MCF 10A (cell line): ENCODE results near the gene SPDYE4. TPM values are rescaled to one million over a fixed set of nuclear protein-coding genes. Genes with fewer than 3 reads are reported as not detected.

Experiments used
- BruUV-seq: library from RNA; stranded (reverse); fragments of 400-500 nt; replicated peaks from 2 replicates; lab custom pipeline; 2021; lab: Mats Ljungman, UMichigan
- CTCF ChIA-PET: fragments of 300-600 bp; sonication (Branson Sonifier 250); formaldehyde crosslinking; extraction: SDS; loops from one replicate; lab custom pipeline; 2021; ENCODE audit warnings: antibody characterized with exemption, inconsistent platforms; lab: Yijun Ruan, JAX
- POLR2A ChIA-PET: fragments of 300-600, 350-650 bp; sonication (Branson Sonifier 250); formaldehyde crosslinking; extraction: SDS; loops from one replicate; lab custom pipeline; 2020; ENCODE audit warnings: antibody characterized with exemption, inconsistent platforms; lab: Yijun Ruan, JAX
- DNase-seq: peaks from one replicate; pipeline ENCODE4 v3.0.0-alpha.2; 2018; ENCODE audit not compliant: unreplicated experiment
- H3K27ac Mint-ChIP-seq: one replicate; pipeline ENCODE4 v1.8.0; 2022; ENCODE audit warnings: mild to moderate bottlenecking, low read depth, mixed read lengths; ENCODE audit not compliant: unreplicated experiment
- H3K27me3 Mint-ChIP-seq: one replicate; pipeline ENCODE4 v1.8.0; 2022; ENCODE audit warnings: mixed read lengths; ENCODE audit not compliant: insufficient read depth, unreplicated experiment
- H3K36me3 Mint-ChIP-seq: one replicate; pipeline ENCODE4 v1.8.0; 2022; ENCODE audit warnings: mild to moderate bottlenecking, moderate library complexity, mixed read lengths; ENCODE audit not compliant: insufficient read depth, unreplicated experiment
- H3K4me1 Mint-ChIP-seq: one replicate; pipeline ENCODE4 v1.8.0; 2022; ENCODE audit warnings: mixed read lengths; ENCODE audit not compliant: insufficient read depth, unreplicated experiment
- H3K4me3 Mint-ChIP-seq: one replicate; pipeline ENCODE4 v1.8.0; 2022; ENCODE audit warnings: mild to moderate bottlenecking, moderate library complexity, mixed read lengths; ENCODE audit not compliant: unreplicated experiment
- H3K9me3 Mint-ChIP-seq: one replicate; pipeline ENCODE4 v1.8.0; 2022; ENCODE audit warnings: mixed read lengths; ENCODE audit not compliant: unreplicated experiment
- intact Hi-C: fragments of 100-400 bp; cut with micrococcal nuclease; formaldehyde crosslinking; loops from 2 replicates; pipeline ENCODE4 v1.14.1; 2022
- total RNA-seq: library from RNA; stranded (reverse); gene quantifications from 2 replicates; pipeline ENCODE4 v1.2.3, GENCODE V29; 2022
- TF ChIP-seq, protein P1 (sequence below): fragments of 200-600 bp; IDR thresholded peaks from one replicate; pipeline ENCODE4 v1.8.0; 2022; ENCODE audit warnings: antibody characterized with exemption, mild to moderate bottlenecking; ENCODE audit not compliant: unreplicated experiment

The SPDYE4 gene
- total RNA-seq, 1 experiment from 2014 or later = not detected

DNA sequence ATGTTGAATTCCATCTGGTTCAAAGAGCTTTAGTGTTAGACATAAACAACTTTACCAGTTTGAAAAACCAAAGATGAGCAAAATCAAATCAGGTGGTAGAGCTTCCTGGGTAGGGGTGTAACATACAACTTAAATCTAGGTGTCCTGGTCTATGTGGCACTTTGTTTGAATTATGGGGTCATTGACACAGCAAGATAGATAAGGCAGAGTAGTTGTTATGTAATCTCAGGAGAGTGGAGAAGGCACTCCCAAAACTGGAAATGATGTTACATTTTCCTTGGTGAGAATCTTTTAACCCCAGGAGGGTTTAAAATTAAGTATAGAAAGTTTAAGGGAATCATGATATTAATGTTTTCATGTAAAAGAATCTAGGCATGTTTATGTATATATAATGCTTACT, 45.6 kb downstream of the SPDYE4 start:
- Mint-ChIP-seq H3K4me1 (no peaks in the 10 kb centered on the region), H3K4me3 (no peak overlapping the region), H3K27ac (no peak overlapping the region), H3K36me3 (no peaks in the 10 kb centered on the region), H3K9me3 (no peaks in the 10 kb centered on the region), H3K27me3 (no peaks in the 10 kb centered on the region)
- BruUV-seq = no TSS peak
- ChIA-PET CTCF (no interaction called here), POLR2A (interaction anchor here (0.9 kb wide), 1 partner anchor 9 kb away, joined by 3 read pairs; no protein-coding TSS in a partner anchor)
- intact Hi-C loops = no loop called here
- TF ChIP-seq, protein P1, sequence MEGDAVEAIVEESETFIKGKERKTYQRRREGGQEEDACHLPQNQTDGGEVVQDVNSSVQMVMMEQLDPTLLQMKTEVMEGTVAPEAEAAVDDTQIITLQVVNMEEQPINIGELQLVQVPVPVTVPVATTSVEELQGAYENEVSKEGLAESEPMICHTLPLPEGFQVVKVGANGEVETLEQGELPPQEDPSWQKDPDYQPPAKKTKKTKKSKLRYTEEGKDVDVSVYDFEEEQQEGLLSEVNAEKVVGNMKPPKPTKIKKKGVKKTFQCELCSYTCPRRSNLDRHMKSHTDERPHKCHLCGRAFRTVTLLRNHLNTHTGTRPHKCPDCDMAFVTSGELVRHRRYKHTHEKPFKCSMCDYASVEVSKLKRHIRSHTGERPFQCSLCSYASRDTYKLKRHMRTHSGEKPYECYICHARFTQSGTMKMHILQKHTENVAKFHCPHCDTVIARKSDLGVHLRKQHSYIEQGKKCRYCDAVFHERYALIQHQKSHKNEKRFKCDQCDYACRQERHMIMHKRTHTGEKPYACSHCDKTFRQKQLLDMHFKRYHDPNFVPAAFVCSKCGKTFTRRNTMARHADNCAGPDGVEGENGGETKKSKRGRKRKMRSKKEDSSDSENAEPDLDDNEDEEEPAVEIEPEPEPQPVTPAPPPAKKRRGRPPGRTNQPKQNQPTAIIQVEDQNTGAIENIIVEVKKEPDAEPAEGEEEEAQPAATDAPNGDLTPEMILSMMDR = no peak
- DNase-seq = no peak

DNA sequence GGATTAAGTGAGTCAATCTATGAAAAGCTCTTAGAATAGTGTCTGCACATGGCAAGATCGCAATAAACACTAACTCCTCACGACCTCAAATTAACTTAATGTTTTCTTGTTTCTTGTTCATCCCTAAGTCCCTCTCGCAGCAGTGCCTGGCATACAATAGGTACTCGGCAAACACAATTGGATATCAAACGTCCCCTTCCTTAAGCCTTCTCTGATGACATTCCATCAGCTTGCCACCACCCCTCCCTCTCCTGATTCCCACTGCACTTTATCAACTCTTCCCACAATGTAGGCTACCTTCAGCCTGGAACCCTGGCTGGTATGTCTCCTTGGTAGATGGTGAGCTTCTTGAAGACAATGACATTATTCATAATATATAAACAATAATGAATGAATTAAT, 47.1 kb downstream of the SPDYE4 start:
- Mint-ChIP-seq H3K36me3 (no peaks in the 10 kb centered on the region), H3K4me1 (no peaks in the 10 kb centered on the region), H3K4me3 (no peak overlapping the region), H3K27me3 (no peaks in the 10 kb centered on the region), H3K9me3 (no peaks in the 10 kb centered on the region), H3K27ac (no peak overlapping the region)
- no peak for DNase-seq
- intact Hi-C loops = no loop called here
- CTCF ChIA-PET = interaction anchor here (0.6 kb wide), 1 partner anchor 640 kb away, joined by 3 read pairs; no protein-coding TSS in a partner anchor
- TF ChIP-seq, protein P1 = no peak
- BruUV-seq = no TSS peak
- POLR2A ChIA-PET = no interaction called here

- Mint-ChIP-seq H3K9me3 (no peaks in the 10 kb centered on the region), H3K4me1 (no peaks in the 10 kb centered on the region), H3K27ac (no peak overlapping the region), H3K4me3 (no peak overlapping the region), H3K36me3 (no peaks in the 10 kb centered on the region), H3K27me3 (peaks cover 1% of the 10 kb centered on the region)
- intact Hi-C loops = no loop called here
- TF ChIP-seq, protein P1 = no peak
- DNase-seq = no peak
- CTCF ChIA-PET = interaction anchor here (0.6 to 0.7 kb wide), 2 partner anchors 37 to 639 kb away, joined by 3 read pairs; no protein-coding TSS in a partner anchor
- POLR2A ChIA-PET = no interaction called here
- no TSS peak for BruUV-seq
These were observed 47.5 kb downstream of the SPDYE4 start for GRCh38 chr17:8710813-8711212.

DNA sequence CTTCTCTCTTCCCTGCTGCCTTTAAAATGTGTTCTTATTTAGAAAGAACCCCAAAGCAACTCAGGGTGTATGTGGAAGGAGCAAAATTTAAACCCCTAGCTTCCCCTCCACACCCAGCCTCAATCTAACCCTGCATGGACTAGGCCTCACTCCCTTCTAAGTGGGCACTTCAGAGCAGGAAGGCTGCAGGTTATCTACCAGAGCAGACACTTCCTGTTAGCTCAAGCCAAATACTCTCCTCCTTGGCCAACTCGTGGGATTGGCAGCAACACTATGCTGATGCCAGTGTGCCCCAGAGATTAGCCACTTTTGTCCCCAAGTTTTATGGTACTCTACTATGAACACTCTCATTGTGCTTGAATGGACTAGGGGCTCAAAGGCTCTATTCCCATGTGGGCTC, 49.3 kb downstream of the SPDYE4 start:
- no peak overlapping the region for H3K4me3 Mint-ChIP-seq
- no peak for DNase-seq
- no peaks in the 10 kb centered on the region for H3K36me3 Mint-ChIP-seq
- no peaks in the 10 kb centered on the region for H3K4me1 Mint-ChIP-seq
- intact Hi-C loops = no loop called here
- CTCF ChIA-PET = interaction anchor here (0.5 to 1.0 kb wide), 3 partner anchors 12 to 242 kb away, joined by 3 to 4 read pairs (median 3); no protein-coding TSS in a partner anchor
- no peak overlapping the region for H3K27ac Mint-ChIP-seq
- TF ChIP-seq, protein P1 = no peak
- H3K27me3 Mint-ChIP-seq = peaks cover 19% of the 10 kb centered on the region
- BruUV-seq = no TSS peak
- POLR2A ChIA-PET = no interaction called here
- no peaks in the 10 kb centered on the region for H3K9me3 Mint-ChIP-seq
